GM19351 (cell line): ENCODE results near the gene KSR2.
"Not testable (repeated sequence)": the region's sequence is repeated elsewhere in the genome, so short reads cannot be mapped to it uniquely, and the experiment has no call there.

ENCODE experiments used
- ATAC-seq: cut with Tn5 transposase; IDR thresholded peaks from one replicate; pipeline ENCODE4 v1.9.1; 2021; ENCODE audit warnings: mild to moderate bottlenecking, moderate library complexity; ENCODE audit not compliant: unreplicated experiment

Gene KSR2

DNA sequence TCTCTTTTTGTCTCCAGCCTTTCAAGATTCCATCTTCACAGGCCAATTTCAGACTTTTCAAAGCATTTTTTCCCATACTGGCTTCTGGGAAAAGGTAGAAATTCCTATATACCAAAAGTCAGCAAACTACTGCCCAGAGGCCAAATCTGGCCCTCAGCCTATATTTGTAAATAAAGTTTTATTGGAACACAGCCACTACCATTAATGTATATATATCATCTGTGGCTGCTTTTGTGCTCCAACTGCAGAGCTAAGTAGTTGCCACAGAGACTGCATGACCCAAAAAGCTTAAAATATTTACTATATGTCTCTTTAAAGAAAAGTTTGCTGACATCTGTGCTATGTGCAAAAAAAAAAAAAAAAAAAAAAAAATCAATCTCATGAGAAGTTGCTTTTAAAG is 76.3 kb downstream of the KSR2 start:
- ATAC-seq, result no peak

DNA sequence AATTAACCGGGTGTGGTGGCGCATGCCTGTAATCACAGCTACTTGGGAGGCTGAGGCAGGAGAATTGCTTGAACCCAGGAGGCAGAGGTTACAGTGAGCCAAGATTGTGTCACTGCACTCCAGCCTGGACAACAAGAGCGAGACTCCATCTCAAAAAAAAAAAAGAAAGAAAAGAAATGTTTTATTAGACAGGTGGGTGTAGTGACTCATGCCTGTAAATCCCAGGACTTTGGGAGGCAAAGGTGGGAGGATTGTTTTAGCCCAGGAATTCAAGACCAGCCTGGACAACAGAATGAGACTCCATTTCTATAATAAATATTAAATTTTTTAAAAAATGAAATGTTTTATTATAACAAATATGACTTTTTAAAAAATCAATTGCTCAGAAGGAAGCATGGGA is 77.5 kb downstream of the KSR2 start:
- not testable (repeated sequence) for ATAC-seq

DNA sequence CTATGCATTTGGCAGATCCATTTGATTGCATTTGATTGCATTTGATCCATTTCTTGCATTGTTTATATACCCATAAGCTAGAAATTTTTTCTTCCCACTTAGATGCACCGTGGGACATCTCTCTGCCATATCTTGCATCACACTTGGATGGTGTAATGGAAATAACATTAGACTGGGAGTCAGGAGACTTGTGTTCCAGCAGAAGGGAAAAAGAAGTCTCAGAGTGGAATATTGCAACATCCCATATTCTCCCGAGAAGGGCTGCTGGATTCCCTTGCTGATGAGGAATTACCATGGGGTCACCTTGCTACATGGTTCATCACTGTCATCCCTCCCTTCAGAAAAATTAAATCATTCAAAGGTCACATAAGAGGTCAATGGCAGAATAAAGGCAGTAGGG is 78.1 kb downstream of the KSR2 start:
- no peak for ATAC-seq

DNA sequence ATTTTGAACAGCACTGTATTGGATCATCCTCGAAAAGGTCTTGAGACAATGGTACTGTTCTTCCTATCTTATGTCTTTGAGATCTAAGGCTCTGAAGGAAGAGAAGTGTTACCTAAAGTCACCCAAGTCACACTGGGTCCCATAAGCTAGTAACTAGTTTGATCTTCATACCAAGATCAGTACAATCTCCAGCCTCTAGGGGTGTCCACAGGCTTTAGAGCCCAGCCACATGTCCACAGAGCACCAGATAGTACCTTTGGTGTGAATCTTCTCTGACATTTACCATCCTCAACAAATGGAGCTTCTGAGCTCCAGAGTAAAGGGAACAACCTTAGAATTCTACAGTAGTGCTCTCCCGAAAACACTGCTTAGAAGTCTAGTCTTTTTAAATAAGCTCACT is 78.7 kb downstream of the KSR2 start:
- peak; percentile 79 for ATAC-seq

DNA sequence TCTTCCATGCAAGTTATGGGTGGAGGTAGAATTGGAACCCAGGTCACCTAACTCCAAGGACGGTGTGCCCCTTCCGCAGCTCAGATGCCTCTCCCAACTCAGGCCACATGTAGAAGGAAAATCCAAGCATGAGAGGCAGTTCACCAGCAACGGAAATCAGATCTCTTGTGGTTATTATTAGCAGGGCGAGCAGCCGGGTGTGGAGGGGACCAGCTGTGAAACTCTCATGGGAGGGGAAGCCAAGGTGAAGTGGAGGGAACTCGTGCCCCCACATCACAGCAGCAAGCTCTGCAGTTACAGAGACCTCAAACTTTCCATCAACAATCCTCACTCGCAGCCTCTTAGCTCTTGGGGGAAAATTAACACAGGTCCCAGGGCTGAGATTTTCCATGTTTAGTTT is 79.7 kb downstream of the KSR2 start:
- peak; percentile 53 for ATAC-seq

DNA sequence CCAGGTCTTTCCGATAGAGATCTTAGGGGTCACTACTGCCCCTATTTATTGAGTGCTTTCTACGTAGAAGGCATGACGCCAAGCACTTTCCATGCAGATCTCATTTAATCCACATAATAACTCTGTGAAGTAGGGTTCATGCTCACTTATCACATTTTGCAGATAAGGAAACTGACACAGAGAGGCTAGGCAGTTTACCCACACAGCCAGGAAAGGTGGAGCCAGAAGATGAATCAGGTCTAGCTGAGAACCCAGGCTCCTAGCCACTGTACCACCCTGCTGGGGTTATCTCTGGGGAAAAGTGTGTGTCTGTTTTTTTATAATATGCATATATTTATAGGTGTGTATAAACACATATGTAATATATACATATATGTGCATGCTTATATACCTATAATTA is 83.6 kb downstream of the KSR2 start:
- no peak for ATAC-seq

DNA sequence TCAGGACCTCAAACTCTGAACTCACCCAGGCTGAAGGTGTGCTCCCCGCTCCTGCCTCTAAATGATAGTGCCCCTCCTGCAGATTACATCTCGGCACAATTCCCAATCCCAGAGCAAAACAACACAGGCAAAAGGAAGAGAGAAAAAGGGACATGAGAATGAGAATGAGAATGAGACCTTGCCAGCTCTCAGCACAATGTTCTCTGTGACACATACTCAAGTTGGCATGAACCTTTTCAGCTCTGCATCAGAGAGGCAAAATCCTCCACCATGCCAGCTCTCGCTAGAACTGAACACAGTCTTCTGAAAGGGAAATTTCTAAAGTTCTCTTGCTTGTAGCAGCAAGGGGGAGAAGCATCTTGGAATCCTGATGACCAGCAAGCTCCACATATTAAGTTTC is 84.6 kb downstream of the KSR2 start:
- no peak for ATAC-seq

DNA sequence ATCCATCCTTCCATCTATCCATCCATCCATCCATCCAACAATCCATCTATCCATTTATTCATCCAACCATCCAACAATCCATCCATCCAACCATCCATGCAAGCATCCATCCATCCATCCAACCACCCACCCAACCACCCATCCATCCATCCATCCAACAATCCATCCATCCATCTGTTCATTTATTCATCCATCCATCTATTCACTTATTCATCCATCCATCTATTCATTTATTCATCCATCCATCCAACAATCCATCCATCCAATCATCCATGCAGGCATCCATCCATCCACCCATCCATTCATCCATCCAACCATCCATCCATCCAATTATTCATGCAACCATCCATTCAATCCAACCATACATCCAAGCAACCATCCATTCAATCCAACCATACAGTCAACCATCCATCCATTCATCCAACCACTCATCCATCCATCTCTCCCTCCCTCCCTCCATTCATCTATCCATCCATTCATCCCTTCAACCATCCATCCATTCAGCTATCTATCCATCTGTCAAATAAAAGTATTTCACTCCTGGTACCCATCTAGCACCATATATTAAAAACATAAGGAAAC is 86.1 kb downstream of the KSR2 start:
- ATAC-seq, result no peak

DNA sequence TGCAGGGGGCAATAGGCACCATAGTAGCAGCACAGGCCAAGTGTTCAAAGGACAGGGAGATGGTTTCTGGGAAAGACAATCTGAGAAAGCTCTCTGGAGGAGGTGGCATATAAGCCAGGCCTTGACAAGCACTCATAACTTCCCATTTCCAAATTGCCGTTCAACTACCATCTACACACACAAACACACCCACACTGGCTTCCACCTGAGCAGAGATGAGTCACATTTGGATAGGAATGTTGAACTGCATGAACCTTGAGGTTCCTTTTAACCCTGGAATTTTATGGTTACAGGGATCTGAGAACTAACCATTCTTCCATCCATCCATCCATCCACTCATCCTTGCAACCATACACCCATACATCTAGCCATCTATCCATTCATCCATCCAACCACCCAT is 86.6 kb downstream of the KSR2 start:
- no peak for ATAC-seq

DNA sequence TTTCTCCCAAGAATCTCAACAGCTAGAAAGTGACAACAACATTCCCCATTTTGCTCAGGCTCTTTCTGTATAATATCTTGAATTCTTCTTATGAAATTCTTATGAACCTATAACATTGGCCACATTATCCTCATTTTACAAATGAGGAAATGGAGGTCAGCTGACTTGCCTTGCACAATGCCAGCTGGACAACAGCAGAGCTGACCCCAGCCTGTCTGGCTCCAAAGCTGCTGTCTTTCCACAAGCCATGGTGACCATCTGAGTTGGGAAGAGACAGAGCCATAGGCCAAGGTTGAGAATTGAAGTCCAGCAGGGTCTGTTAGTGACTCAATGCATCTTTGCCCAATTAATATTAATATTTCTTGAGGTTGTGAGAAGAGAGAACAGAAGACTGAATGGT is 87.3 kb downstream of the KSR2 start:
- ATAC-seq, result no peak

DNA sequence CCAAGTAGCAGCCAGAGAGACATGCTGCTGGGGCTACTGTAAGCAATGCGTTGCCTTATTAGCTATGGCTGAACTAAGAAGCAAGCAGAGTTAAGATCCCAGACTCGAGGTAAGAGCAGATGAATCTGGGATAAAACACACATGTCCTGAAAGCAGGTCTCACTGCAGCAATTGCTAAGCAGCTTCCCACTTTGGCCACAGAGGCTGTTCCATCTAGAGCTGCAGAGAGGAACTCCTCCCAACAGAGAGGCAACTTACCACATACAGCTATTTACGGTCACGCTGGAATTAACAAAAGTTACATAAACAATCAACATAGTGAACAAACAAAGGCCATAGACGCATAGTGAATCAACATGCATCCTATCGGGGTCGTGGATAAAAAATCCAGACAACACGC is 90.2 kb downstream of the KSR2 start:
- ATAC-seq, result no peak

DNA sequence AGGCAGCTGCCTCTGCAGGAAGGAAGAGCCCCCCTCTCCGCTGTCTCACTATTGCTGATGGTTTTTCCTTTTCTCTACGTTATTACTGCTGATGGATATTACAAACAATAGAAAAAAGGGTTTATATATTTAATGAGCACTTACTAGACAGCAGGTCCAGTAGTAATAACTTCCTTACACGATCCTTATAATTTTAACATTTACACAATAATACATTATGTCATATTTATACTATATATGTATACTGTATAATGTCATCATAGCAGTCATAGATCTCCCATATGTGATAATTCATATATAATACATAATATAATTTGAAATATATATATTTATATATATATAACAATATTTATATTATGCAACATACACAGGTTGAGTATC is 92.4 kb downstream of the KSR2 start:
- no peak for ATAC-seq

DNA sequence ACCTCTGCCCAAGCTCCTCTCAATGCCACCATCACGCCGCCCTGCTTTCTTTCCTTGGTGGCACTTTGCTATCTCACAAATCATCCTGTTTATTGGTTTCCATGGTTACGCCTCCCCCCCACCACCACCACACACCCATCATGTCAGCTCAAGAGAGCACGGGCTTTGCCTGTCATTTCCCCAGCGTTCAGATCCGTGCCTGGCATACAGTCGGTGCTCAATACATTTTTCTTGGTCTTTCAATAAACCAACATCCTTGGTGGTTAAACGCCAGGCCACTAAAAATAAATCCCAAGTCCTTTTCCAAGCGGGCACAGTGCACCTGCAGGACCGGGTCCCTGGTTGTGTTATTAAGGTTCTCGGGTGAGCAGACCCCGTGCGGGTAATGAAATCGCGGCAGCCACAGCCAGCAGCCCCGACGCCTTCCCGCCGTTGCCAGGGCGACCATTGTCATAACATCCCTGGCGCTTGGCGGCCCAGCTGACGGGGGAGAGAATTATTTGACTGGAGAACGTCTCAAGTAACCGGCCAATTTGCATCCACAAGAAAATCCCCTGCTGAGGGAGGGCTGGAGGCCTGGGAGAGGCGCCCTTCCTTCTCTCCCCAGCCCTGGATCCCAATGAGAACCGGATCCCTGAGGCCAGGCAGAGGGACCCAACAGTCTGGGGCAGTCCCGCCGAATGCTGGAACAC is 92.9 kb downstream of the KSR2 start:
- no peak for ATAC-seq

DNA sequence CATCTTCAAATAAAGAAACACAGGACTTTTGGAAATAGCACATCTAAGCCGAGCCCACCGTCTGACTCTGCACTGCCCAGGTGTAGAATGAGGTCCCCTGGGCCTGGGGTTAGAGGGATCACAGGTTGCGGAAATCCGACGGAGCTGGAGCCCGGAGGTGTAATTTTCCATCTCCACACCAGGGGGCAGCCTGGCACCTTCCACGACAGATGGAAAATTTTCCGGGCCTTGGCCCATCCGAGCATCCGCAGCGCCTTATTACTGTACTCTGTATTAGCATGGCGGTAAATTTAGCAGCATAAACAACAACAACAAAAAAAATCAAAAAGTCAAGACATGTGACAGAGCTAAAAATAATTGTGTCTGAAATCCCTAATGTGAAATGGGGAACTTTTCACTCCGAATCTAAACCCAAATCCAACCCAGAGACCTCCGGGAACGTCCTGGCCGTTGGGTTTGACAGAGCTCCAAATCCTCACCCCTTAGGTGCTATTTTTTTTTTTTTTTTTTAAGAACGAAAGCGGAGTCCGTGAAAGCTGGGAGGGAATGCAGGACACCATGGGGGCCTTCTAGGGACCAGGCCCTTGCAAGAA is 93.9 kb downstream of the KSR2 start:
- peak; percentile 88 for ATAC-seq

DNA sequence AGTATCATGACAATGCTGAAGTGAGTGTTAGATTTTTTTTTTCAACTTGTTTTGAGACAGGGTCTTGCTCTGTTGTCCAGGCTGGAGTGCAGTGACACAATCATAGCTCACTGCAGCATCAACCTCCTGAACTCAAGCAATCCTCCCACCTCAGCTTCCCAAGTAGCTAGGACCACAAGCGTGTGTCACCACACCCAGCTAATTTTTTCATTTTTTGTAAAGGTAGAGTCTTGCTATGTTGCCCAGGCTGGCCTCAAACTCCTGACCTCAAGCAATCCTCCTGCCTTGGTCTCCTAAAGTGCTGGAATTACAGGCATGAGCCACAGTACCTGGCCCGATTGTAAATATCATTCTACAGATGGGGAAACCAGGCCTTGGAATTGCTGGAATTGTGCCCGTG is 94.6 kb downstream of the KSR2 start:
- not testable (repeated sequence) for ATAC-seq

DNA sequence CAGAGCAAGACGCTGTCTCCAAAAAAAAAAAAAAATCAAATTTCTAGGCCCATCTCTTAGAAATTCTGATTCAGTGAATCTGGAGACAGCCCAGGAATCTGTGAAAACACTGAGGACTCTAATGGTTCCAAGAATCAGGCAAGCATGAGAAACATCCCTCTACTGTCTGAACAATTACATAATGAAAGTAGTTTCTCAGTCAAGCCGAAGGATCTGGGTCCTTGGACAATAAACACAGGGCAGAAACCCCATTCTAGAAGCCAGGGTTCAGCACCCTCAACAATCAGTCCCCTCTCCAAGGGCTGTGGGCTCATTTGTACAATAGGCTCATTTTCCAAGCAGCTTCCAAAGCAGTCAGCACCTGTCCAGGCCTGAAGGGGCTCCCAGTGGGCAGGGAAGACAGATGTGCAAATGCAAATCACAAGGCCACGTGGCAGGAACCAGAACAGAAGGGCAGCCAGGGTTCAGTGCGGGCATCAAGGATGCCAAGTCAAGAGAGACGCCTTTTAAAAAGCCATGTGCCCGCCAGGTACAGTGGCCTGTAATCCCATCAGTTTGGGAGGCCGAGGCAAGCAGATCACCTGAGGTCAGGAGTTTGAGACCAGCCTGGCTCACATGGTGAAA is 96.1 kb downstream of the KSR2 start:
- ATAC-seq, result no peak

DNA sequence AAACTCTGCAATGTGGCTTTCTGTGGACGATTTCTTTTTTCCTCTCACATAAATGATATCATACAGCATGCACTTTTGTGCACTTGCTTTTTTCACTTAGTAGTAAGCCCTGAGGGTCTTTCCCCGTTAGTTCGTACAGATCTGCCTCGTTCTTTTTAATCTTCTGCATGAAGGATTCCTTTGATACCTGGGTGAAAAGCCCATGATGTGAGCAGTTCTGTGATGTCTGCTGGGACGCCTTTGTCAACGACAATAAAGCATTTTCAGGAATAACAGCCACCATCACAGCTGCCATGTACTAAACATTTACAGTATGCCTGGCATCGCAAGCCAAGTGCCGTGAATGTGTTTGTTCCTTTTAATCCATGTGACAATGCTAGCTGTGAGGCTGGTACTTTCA is 99.2 kb downstream of the KSR2 start:
- ATAC-seq, result no peak

DNA sequence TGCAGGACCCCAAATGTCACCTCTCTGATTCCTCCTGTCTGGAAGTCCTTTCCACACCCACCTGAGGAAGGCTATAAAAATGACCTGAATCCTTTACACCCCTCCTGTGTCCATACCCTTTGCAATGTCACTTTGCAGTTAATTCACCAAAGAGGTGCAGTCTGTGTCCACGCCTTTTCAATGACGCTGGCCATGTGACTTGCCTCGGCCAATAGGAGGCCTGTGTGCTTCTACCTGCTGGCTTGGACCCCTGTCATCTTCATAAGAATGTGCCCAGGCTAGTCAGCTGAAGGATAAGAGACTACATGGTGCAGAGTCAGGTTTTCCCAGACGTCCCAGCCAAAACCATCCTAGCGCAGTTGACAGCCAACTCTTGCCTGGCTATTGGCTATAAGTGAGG is 101.4 kb downstream of the KSR2 start:
- no peak for ATAC-seq

DNA sequence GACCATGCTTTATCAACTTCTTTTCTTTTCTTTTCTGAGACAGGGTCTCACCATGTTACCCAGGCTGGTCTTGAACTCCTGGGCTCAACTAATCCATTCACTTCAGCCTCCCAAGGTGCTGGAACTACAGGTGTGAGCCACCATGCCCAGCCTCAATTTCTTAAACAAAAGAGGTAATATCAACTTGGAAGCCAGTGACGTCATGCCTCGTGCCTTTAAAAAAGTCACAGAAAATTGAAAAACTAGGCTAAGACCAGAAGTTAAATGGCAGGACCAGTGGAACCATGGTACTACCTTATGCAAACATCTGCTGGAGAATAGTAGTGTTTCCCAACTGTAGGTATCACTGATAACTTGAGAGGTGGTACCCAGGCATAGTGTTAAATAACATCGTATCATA is 103.3 kb downstream of the KSR2 start:
- no peak for ATAC-seq

DNA sequence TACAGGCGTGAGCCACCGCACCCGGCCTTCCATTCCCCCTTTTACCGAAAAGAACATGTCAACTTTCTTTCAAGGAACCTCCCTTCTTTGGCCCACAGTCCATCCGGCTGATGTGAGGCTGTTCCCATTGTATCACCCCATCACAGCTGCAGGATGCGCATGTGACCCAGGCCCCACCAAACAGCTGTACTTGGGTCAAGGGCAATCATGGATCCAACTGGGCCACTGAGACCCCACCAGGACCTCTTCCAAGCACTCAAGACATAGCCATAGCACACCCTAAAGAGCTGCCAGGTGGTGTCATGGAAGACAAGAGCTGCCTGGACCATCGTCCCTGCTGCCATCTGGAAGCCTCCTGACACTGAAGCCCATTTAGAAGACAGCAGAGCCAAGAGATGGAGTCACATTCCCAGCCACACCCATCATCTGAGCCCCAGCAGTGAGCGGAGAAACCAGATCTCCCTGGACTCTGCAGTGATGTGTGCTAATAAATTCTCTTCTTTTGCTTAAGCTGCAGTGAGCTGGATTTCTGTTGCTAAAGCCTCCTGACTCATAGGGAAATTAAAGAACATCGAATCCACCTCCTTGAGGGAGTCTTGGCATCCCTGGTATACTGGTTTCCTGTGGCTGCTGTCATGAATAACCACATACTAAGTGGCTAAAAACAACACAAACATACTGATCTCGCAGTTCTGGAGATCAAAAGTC is 105.6 kb downstream of the KSR2 start:
- ATAC-seq, result no peak

DNA sequence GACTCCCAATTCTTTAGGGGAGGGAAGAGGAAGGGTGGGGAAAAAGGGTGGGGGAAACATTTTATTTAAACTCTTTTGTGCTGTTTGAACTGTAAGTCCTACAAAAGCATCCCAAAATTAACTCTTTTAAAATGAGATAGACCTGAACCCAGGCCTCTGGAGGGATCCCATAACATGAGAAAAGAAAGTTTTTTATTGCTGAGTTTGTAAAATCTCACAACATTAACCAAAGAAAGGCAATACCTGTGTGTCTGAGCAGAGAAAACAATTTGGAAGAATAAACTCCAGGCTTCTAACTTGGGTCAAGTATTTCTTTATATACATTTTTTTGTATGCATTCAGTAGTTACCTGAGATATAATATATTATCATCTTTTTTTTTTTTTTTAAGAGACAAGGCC is 107.1 kb downstream of the KSR2 start:
- ATAC-seq, result no peak
